HEK293 (cell line): ENCODE results near the gene FRS2.

Experiments used
- SCRT2 ChIP-seq: fragments of 450-650 bp; formaldehyde crosslinking; IDR thresholded peaks from 2 replicates; pipeline ENCODE4 v1.5.1; 2016; ENCODE audit warnings: missing biosample characterization, missing genetic modification characterization
- TF ChIP-seq, protein P1 (sequence below): fragments of 450-650 bp; formaldehyde crosslinking; IDR thresholded peaks from 2 replicates; pipeline ENCODE4 v1.5.1; 2016; ENCODE audit warnings: missing biosample characterization, missing genetic modification characterization

DNA sequence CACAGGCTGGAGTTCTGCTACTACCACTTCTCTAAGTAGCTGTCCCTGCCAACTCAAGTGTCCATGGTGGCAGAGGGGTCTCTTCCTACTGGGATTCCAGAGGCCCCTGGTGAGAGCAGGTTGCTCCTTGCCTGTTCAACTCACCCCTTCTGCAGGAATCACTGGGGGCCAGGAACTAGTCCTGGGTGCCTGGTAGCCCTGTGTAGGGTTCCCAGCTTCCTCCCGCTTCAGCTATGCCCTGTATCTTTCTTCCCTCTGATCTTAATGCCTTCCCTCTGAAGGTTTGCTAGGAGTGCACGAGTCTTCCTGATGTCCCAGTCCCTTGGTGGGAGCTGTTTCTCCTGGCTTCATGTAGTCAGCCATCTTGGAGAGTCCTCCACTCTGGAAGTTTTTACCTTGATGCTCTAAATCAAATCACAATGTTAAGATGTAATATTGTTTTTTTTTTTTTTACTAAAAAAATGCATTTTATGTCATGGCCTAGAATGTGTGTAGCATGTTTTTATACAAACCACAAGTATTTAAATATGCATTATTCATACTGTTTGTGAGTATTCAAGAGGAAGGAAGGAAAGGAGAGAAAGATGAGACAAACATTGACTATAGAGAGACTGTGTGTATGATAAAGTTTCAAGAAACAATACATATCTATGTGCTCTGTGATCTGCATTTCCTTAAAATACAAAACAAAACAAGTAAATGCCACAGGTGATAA is 54.7 kb downstream of the FRS2 start:
- no peak for TF ChIP-seq SCRT2 (tag by site-specific recombination)
- TF ChIP-seq, protein P1, sequence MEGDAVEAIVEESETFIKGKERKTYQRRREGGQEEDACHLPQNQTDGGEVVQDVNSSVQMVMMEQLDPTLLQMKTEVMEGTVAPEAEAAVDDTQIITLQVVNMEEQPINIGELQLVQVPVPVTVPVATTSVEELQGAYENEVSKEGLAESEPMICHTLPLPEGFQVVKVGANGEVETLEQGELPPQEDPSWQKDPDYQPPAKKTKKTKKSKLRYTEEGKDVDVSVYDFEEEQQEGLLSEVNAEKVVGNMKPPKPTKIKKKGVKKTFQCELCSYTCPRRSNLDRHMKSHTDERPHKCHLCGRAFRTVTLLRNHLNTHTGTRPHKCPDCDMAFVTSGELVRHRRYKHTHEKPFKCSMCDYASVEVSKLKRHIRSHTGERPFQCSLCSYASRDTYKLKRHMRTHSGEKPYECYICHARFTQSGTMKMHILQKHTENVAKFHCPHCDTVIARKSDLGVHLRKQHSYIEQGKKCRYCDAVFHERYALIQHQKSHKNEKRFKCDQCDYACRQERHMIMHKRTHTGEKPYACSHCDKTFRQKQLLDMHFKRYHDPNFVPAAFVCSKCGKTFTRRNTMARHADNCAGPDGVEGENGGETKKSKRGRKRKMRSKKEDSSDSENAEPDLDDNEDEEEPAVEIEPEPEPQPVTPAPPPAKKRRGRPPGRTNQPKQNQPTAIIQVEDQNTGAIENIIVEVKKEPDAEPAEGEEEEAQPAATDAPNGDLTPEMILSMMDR (tag by site-specific recombination): no peak
